HG02571 (cell line): ENCODE results near the gene FBL.

Experiments used
- ATAC-seq: cut with Tn5 transposase; IDR thresholded peaks from one replicate; pipeline ENCODE4 v1.9.1; 2021; ENCODE audit warnings: mild to moderate bottlenecking, moderate library complexity; ENCODE audit not compliant: unreplicated experiment

FBL gene

GRCh38 chr19:39796000-39796498, 50.1 kb downstream of the FBL start:
- ATAC-seq = no peak

- ATAC-seq = no peak
Observed at GRCh38 chr19:39795001-39795400, 51.2 kb downstream of the FBL start.

GRCh38 chr19:39792999-39793546, 53.1 kb downstream of the FBL start:
- ATAC-seq = peak; percentile 72

- no peak for ATAC-seq
Observed at GRCh38 chr19:39788244-39788643, 57.9 kb downstream of the FBL start.
